K562 (cell line): Measurements from ENCODE around the gene RNF128. TPM values are rescaled to one million over a fixed set of nuclear protein-coding genes. Genes with fewer than 3 reads are reported as not detected.

Experiments
- ATAC-seq: fragments of 200-7000 bp; cut with Tn5 transposase; 3 replicates; pipeline ENCODE4 v1.9.1; 2020; ENCODE audit warnings: moderate library complexity
- BruUV-seq: library from RNA; stranded (reverse); fragments of 400-500 nt; replicated peaks from 2 replicates; lab custom pipeline; 2021; lab: Mats Ljungman, UMichigan
- CTCF ChIA-PET: fragments of 300-600 bp; formaldehyde crosslinking; extraction: SDS; loops from one replicate; lab custom pipeline; 2021; ENCODE audit warnings: low intra/inter-chr PET ratio; lab: Yijun Ruan, JAX
- POLR2A ChIA-PET: fragments of 300-600, 350-650 bp; sonication (Branson Sonifier 250); formaldehyde crosslinking; extraction: SDS; loops from one replicate; lab custom pipeline; 2021; ENCODE audit warnings: antibody characterized with exemption, inconsistent platforms; lab: Yijun Ruan, JAX
- DNase-seq, 4 experiments: peaks; one replicate each; pipeline versions ENCODE4 v3.0.0 to v3.0.0-alpha.2; 2011 to 2018; ENCODE audit warnings: low spot score in 3 of 4, mixed read lengths in 3 of 4; ENCODE audit errors: extremely low read depth in 1 of 4
- FAIRE-seq: peaks from 2 replicates; lab custom pipeline; 2011; peaks lifted over from hg19 to GRCh38; lab: Jason Lieb, UNC
- H2AFZ ChIP-seq: 2 replicates; pipeline ENCODE4 v1.6.0; 2011; ENCODE audit warnings: low read depth, low read length, control low read depth, inconsistent platforms
- H3K27ac ChIP-seq: fragments of 200-600 bp; 3 replicates; pipeline ENCODE4 v1.8.0; 2011; ENCODE audit warnings: low read depth, mild to moderate bottlenecking, control low read depth, inconsistent platforms, low read length, moderate library complexity, mixed read lengths; ENCODE audit errors: extremely low read depth
- H3K27me3 ChIP-seq, 2 experiments: fragments of 300-600 bp in 1 of 2; 2 replicates in 1 of 2; 3 replicates in 1 of 2; pipeline versions ENCODE4 v1.6.0 to v1.8.0; 2011; ENCODE audit warnings: inconsistent platforms in 2 of 2, low read length in 2 of 2, mild to moderate bottlenecking in 1 of 2, mixed read lengths in 1 of 2, moderate library complexity in 1 of 2; ENCODE audit not compliant: control insufficient read depth in 2 of 2, insufficient read depth in 2 of 2
- H3K36me3 ChIP-seq: fragments of 300-600 bp; 3 replicates; pipeline ENCODE4 v1.8.0; 2011; ENCODE audit warnings: mild to moderate bottlenecking, low read length, inconsistent platforms; ENCODE audit not compliant: control insufficient read depth, insufficient read depth
- H3K4me1 ChIP-seq, 2 experiments: fragments of 200-600 bp in 1 of 2; replicated peaks in 1 of 2; 2 replicates in 1 of 2; 3 replicates in 1 of 2; pipeline versions ENCODE4 v1.5.1 to v1.8.0; 2011; ENCODE audit warnings: inconsistent platforms in 2 of 2, low read length in 2 of 2, mild to moderate bottlenecking in 1 of 2, mixed read lengths in 1 of 2, moderate library complexity in 1 of 2; ENCODE audit not compliant: control insufficient read depth in 2 of 2, insufficient read depth in 2 of 2
- H3K4me2 ChIP-seq: 2 replicates; pipeline ENCODE4 v1.6.1; 2011; ENCODE audit warnings: low read length, control low read depth, inconsistent platforms, mixed read lengths; ENCODE audit not compliant: insufficient read depth
- H3K4me3 ChIP-seq: fragments of 200-600 bp; sonication (generic), shearing (Covaris generic); 2 replicates; pipeline ENCODE4 v1.5.1; 2016; ENCODE audit warnings: control low read depth, inconsistent platforms
- H3K79me2 ChIP-seq: fragments of 200-600 bp; 3 replicates; pipeline ENCODE4 v1.8.0; 2011; ENCODE audit warnings: low read length, inconsistent platforms; ENCODE audit not compliant: control insufficient read depth, insufficient read depth
- H3K9ac ChIP-seq, 2 experiments: 2 replicates each; pipeline versions ENCODE4 v1.6.0 to v1.6.1; 2011; ENCODE audit warnings: low read depth in 2 of 2, low read length in 2 of 2, control low read depth in 1 of 2, inconsistent platforms in 1 of 2, mild to moderate bottlenecking in 1 of 2, mixed read lengths in 1 of 2; ENCODE audit not compliant: insufficient read depth in 1 of 2
- H3K9me1 ChIP-seq: one replicate; pipeline ENCODE4 v1.6.0; 2011; ENCODE audit warnings: inconsistent platforms, mild to moderate bottlenecking, low read length, moderate library complexity; ENCODE audit not compliant: control insufficient read depth, insufficient read depth
- H3K9me3 ChIP-seq: replicated peaks from 2 replicates; pipeline ENCODE4 v1.5.1; 2011; ENCODE audit warnings: low read depth, low read length, inconsistent platforms; ENCODE audit not compliant: control insufficient read depth, insufficient read depth
- H4K20me1 ChIP-seq: replicated peaks from 2 replicates; pipeline ENCODE4 v1.6.1; 2011; ENCODE audit warnings: low read length, inconsistent platforms, mixed read lengths; ENCODE audit not compliant: control insufficient read depth, insufficient read depth
- E2F4 ChIP-seq: sonication (generic); formaldehyde crosslinking; IDR thresholded peaks from 2 replicates; pipeline ENCODE4 v1.8.0; 2022; ENCODE audit warnings: mild to moderate bottlenecking, low read depth, missing genetic modification reagents
- MYNN ChIP-seq, 2 experiments: sonication (generic); formaldehyde crosslinking in 1 of 2; IDR thresholded peaks; 2 replicates each; pipeline versions ENCODE4 v1.5.0 to v1.6.1; 2016 to 2020; ENCODE audit warnings: antibody characterized with exemption in 1 of 2, missing genetic modification reagents in 1 of 2
- NR4A1 ChIP-seq, 2 experiments: fragments of 250-450 bp in 1 of 2; fragments of 450-650 bp in 1 of 2; sonication (Bioruptor Pico) in 1 of 2; IDR thresholded peaks; 2 replicates each; pipeline versions ENCODE4 v1.4.0 to v1.6.1; 2016 to 2020; ENCODE audit warnings: mild to moderate bottlenecking in 2 of 2, missing compliant biosample characterization in 1 of 2, missing genetic modification characterization in 1 of 2, moderate library complexity in 1 of 2
- POLR2B ChIP-seq: fragments of 450-650 bp; IDR thresholded peaks from 2 replicates; pipeline ENCODE4 v1.6.1; 2018; ENCODE audit warnings: low read depth; ENCODE audit not compliant: partially characterized antibody
- RFX1 ChIP-seq: fragments of 450-650 bp; IDR thresholded peaks from 2 replicates; pipeline ENCODE4 v1.6.1; 2016; ENCODE audit warnings: mild to moderate bottlenecking, moderate library complexity
- TGIF2 ChIP-seq: sonication (generic); formaldehyde crosslinking; IDR thresholded peaks from 2 replicates; pipeline ENCODE4 v1.8.1; 2022; ENCODE audit warnings: mild to moderate bottlenecking, missing genetic modification reagents, moderate library complexity
- WGBS: fragments of 100-300 bp; shearing (Covaris generic); methylation state at CpG from one replicate; pipeline ENCODE4 v1.1.6; 2016; ENCODE audit warnings: low coverage, mixed read lengths; ENCODE audit not compliant: insufficient coverage; ENCODE audit errors: missing lambda C conversion rate; 5-methylcytosine and 5-hydroxymethylcytosine counted together
- in situ Hi-C: fragments of 300-500 bp; cut with MboI; formaldehyde crosslinking; loops from 4 replicates; pipeline ENCODE4 v1.15.0; 2018; ENCODE audit warnings: inconsistent platforms, mixed read lengths
- intact Hi-C: fragments of 100-400 bp; cut with micrococcal nuclease; formaldehyde crosslinking; loops from 2 replicates; pipeline ENCODE4 v1.14.2; 2022
- polyA plus RNA-seq, 8 experiments: library from polyadenylated mRNA; depleted of rRNA in 4 of 8; stranded (reverse) in 5 of 8; unstranded in 3 of 8; fragments of >200 nt; fragmentation: Nextera tagmentation in 2 of 8; fragmentation: Illumina TruSeq in 1 of 8; extraction: Ambion mirVana in 2 of 8; extraction: Trizol in 1 of 8; gene quantifications; 2 replicates each; pipeline versions ENCODE4 v1.2.1 to v1.2.3, GENCODE V29; 2011 to 2014; ENCODE audit warnings: inconsistent platforms in 1 of 8, missing spikeins in 1 of 8
- total RNA-seq, 7 experiments: library from RNA; depleted of rRNA in 6 of 7; stranded (reverse); fragments of >200 nt in 6 of 7; fragmentation: Illumina TruSeq in 2 of 7; extraction: Trizol in 2 of 7; gene quantifications; 2 replicates each; pipeline versions ENCODE4 v1.2.1 to v1.2.3, GENCODE V29; 2011 to 2021; ENCODE audit warnings: low replicate concordance in 1 of 7
- TF ChIP-seq, protein P1 (sequence below): sonication (generic); formaldehyde crosslinking; IDR thresholded peaks from 2 replicates; pipeline ENCODE4 v1.8.1; 2023; ENCODE audit warnings: mild to moderate bottlenecking, missing genetic modification reagents
- TF ChIP-seq, protein P2 (sequence below): fragments of 250-450 bp; sonication (Bioruptor Pico); IDR thresholded peaks from 2 replicates; pipeline ENCODE4 v1.9.0; 2021; ENCODE audit warnings: mild to moderate bottlenecking

RNF128 gene
- total and polyA plus RNA-seq, 9 of the 15 experiments (the other 6 are each of a cell fraction or from before 2014, with no cell fraction given) = 0.07 TPM; not detected in 8

GRCh38 chrX:106698693-106699092 lies 27.8 kb upstream of the RNF128 start:
- DNase-seq (no peak), FAIRE-seq (no peak), ATAC-seq (no peak)
- no peak overlapping the region for H3K4me2 ChIP-seq
- no peaks in the 10 kb centered on the region for H3K27me3 ChIP-seq
- no peaks in the 10 kb centered on the region for H3K79me2 ChIP-seq
- no peak overlapping the region for H3K4me3 ChIP-seq
- no peak overlapping the region for H3K27ac ChIP-seq
- 0% methylated on average over 3 of the region's 3 CpGs for WGBS
- H3K9ac ChIP-seq = no peak overlapping the region
- intact Hi-C loops (no loop called here), in situ Hi-C loops (no loop called here)
- no peaks in the 10 kb centered on the region for H3K36me3 ChIP-seq
- H3K4me1 ChIP-seq = no peaks in the 10 kb centered on the region
- H4K20me1 ChIP-seq = no peaks in the 10 kb centered on the region
- POLR2A ChIA-PET = no interaction called here
- H3K9me3 ChIP-seq = no peaks in the 10 kb centered on the region
- H2AFZ ChIP-seq = no peak overlapping the region
- no TSS peak for BruUV-seq
- H3K9me1 ChIP-seq = no peaks in the 10 kb centered on the region
- CTCF ChIA-PET = no interaction called here
- TF ChIP-seq TGIF2 (CRISPR knock-in tag) (no peak), NR4A1 (CRISPR knock-in tag; IDR thresholded peaks at IDR 0.05) (no peak), NR4A1 (tag; IDR thresholded peaks at IDR 0.05) (no peak), POLR2B (no peak), MYNN (IDR thresholded peaks at IDR 0.05) (no peak), MYNN (CRISPR knock-in tag; IDR thresholded peaks at IDR 0.05) (no peak), E2F4 (CRISPR knock-in tag) (no peak), RFX1 (no peak)
- TF ChIP-seq, protein P1, sequence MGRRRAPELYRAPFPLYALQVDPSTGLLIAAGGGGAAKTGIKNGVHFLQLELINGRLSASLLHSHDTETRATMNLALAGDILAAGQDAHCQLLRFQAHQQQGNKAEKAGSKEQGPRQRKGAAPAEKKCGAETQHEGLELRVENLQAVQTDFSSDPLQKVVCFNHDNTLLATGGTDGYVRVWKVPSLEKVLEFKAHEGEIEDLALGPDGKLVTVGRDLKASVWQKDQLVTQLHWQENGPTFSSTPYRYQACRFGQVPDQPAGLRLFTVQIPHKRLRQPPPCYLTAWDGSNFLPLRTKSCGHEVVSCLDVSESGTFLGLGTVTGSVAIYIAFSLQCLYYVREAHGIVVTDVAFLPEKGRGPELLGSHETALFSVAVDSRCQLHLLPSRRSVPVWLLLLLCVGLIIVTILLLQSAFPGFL (CRISPR knock-in tag) = no peak
- TF ChIP-seq, protein P2, sequence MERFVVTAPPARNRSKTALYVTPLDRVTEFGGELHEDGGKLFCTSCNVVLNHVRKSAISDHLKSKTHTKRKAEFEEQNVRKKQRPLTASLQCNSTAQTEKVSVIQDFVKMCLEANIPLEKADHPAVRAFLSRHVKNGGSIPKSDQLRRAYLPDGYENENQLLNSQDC (CRISPR knock-in tag) = no peak
